ENCODE measurements around the gene OLFM2.
"Not testable (repeated sequence)": the region's sequence is repeated elsewhere in the genome, so short reads cannot be mapped to it uniquely, and the experiment has no call there.

Gene OLFM2

GRCh38 chr19:9941231-9941630 is 4.9 kb upstream of the OLFM2 start:
- no peak for DNase-seq

- no peak for DNase-seq
These were observed 4.5 kb upstream of the OLFM2 start for GRCh38 chr19:9940778-9941177.

- no peak for DNase-seq
These were observed 3.1 kb upstream of the OLFM2 start for GRCh38 chr19:9939301-9939913.

- DNase-seq = no peak
These were observed 691 bp upstream of the OLFM2 start for GRCh38 chr19:9937001-9937411.

- no peak for DNase-seq
These were observed 599 bp downstream of the OLFM2 start for GRCh38 chr19:9935506-9936325.

GRCh38 chr19:9934132-9934950 is 2.0 kb downstream of the OLFM2 start:
- DNase-seq = peak; percentile 83

- DNase-seq = no peak
These were observed 3.5 kb downstream of the OLFM2 start for GRCh38 chr19:9932835-9933234.

GRCh38 chr19:9931629-9932028 is 4.7 kb downstream of the OLFM2 start:
- DNase-seq = no peak

- no peak for DNase-seq
These were observed 12.9 kb downstream of the OLFM2 start for GRCh38 chr19:9923440-9923839.

- not testable (repeated sequence) for DNase-seq
These were observed 13.4 kb downstream of the OLFM2 start for GRCh38 chr19:9922782-9923379.

- DNase-seq = no peak
These were observed 19.0 kb downstream of the OLFM2 start for GRCh38 chr19:9917321-9917720.

GRCh38 chr19:9916719-9917118 is 19.6 kb downstream of the OLFM2 start:
- no peak for DNase-seq

GRCh38 chr19:9914315-9915207 is 21.8 kb downstream of the OLFM2 start:
- peak; percentile 83 for DNase-seq

- no peak for DNase-seq
These were observed 22.4 kb downstream of the OLFM2 start for GRCh38 chr19:9914001-9914314.

- DNase-seq = no peak
These were observed 22.9 kb downstream of the OLFM2 start for GRCh38 chr19:9913237-9914000.

GRCh38 chr19:9912551-9913236 is 23.6 kb downstream of the OLFM2 start:
- no peak for DNase-seq

- no peak for DNase-seq
These were observed 24.7 kb downstream of the OLFM2 start for GRCh38 chr19:9911524-9912185.

GRCh38 chr19:9910625-9911024 is 25.7 kb downstream of the OLFM2 start:
- DNase-seq = no peak

GRCh38 chr19:9909251-9909650 is 27.1 kb downstream of the OLFM2 start:
- no peak for DNase-seq

GRCh38 chr19:9906475-9907087 is 29.7 kb downstream of the OLFM2 start:
- no peak for DNase-seq

Data from CD4-positive, alpha-beta T cell treated with Interleukin-10 for 1 hour (primary cell).